HPDE6-E6E7 (cell line): ENCODE results near the gene ACTN4.

Experiments used
- DNase-seq: peaks from one replicate; pipeline ENCODE4 v3.0.0; 2011; ENCODE audit warnings: missing footprints; ENCODE audit errors: extremely low spot score

The ACTN4 gene

DNA sequence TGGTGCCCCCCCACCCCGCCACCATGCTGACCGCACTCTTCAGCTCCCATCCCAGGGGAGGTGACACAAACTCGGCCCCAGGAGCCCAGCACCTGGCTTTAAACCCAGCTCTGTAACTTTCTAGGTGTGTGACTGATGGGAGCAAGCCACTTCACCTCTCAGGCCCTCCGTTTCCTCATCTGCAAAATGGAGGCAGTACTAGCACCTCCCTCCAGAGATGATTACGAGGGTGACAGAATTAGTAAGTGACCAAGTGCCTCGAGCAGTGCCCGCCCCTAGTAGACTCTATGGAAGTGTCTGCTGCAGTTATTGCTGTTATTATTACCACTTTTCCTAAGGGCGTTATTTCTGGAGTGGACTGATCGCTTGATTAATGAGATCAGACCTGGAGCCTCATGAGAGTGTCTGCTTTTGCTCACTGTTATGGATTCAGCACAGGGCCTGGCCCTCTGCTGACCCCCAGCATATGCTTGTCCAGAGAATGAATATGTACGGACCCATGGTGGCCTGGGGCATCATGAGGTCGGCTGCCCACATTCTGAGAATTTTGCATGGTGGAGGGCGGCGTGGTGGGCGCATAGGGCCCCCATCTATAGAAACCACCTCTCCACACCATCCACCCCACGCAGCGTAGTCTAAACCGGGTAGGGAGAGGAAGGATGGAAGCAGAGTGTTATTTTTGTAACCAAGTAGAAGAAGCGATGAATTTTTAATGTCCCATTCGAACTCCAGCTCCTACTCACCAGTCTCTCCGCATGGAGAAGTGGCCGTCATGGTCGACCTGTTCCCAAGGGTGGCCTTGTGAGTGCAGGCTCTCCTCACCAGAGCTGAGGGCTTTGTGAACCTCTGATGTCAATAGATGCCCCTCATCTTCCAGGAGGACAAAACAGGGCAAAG is 48.6 kb downstream of the ACTN4 start:
- DNase-seq, result no peak

DNA sequence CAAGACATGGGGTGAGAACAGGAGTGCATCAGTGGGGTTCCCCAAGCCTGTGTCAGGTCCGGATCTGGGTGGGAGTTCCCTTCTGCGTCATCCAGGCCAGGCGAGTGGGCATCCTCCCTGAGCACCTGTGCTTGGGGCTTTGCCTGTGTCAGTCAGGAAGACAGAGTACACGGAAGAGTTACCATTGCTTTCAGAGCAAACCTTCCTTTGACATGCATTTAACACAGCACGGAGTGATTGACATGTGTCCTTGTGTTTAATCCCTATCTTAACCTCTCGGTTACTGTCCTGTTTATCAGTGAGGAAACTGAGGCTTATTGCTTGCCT is 49.2 kb downstream of the ACTN4 start:
- no peak for DNase-seq

DNA sequence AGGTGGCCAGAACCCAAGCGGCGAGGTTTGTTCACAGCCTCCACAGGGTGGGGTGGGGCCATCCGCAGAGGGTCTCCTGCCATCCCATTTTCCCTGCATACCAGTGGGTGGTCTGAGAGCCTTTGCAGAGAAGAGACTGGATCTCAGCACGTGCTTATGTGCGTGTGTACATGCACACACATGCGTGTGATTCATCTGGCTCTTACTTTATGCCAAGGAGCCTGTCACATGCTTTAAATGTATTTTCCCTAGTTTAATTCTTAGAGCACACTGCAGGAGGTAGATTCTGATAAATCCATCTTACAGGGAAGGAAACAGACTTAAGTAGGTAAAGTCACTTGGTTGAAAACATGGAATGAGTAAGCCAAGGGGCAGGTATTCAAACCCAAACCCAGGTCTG is 49.7 kb downstream of the ACTN4 start:
- no peak for DNase-seq

DNA sequence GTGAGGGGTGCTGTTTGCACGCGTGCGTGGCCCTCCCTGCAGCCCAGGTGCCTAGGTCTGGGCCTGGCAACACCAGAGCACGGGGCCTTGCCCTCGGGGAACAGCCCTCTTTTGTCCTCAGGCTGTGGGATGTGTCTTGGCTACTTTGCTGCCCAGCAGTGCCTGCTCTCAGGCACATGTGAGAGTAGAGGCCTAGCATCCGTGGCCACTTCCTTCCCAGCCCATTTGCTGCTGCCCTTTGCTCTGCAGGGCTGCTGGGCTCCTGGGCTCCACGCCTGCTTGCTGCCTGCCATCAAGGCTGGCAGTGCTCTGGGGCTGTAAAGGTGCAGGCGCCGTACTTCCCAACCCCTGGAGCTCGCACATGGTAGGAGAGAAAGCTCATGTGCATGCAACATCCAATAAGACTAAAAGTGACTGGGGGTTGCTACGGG is 50.2 kb downstream of the ACTN4 start:
- no peak for DNase-seq

DNA sequence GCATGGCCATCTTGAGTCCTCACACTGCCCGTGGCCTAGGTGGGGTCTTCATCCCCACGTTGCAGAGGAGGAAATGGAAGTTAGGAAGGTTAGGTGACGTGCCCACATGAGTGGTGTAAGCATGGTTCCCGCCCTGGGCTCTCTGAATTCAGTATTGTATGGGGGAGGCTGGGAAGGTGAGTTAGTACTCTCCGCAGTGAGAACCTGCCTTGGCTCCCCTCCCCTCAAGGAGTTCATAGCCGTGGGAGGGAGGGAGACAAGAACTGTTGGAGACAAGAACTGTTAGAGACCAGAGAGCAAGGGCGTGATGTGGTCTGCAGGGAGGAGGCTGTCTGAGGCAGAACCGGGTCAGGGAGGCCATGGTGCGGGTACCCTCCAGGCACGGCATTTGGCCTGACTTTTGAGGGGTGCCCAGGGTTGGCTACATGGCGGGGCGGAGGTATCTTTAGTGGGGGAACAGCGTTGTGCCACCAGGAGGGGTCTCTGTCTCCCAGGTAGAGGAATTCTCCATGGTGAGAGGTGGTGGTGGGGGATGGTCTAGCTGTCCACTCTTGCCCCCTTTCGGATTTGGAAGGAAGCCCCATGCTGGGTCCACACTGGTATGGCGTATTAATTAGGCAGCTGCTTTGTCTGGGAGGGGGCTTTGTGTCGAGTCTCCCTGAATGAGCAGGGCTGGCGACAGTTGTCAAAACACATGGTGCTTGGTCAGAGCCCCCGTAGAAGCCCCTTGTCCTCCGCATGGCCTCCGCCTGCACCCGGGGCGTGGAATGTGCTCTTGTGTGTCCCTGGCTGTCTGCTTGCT is 51.0 kb downstream of the ACTN4 start:
- DNase-seq, result no peak

DNA sequence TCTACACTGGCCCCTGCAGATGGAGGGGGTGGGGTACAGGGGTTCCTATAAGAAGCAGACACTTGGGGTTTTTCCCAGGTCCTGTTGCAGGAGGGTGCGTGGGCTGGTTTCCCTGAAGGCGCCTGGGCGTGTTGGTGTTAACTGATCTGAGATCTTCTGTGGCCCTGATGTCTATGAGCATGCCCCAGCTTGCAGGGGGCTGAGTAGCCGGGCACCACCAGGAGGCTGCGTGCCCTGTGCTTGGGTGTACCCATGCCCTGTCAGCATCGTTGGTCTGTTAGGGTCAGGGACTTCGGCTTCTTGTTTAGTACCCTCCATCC is 51.5 kb downstream of the ACTN4 start:
- peak; percentile 76 for DNase-seq

DNA sequence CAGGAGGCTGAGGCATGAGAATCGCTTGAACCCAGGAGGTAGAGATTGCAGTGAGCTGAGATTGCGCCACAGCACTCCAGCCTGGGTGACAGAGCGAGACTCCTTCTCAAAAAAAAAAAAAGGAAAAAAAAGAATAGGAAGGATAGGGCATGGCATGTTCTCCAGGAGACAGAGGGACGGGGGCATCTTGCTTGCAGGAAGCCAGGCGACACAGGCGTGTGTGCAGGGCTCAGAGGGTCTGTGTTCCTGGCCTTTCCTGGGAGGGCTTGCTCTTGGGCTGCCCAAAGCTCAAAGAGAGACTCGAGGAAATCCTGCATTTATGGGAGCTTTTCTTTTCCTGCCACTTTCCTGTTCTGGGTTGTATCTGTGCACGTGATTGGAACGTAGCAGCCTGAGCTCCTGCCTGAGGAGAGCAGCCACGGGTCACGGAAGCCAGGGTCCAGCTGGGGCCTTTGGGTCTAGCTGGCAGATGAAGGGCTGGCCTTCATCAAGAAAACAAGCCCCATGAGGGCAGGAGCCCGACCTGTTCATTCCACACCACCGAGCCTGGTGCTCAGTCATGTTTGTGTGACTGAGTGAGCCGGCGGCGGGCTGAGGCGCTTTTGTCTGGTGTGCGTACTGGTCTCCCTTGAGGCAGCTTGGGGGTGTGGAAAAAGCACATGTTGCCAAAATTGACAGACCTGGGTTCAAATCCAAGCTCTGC is 52.3 kb downstream of the ACTN4 start:
- DNase-seq, result no peak

DNA sequence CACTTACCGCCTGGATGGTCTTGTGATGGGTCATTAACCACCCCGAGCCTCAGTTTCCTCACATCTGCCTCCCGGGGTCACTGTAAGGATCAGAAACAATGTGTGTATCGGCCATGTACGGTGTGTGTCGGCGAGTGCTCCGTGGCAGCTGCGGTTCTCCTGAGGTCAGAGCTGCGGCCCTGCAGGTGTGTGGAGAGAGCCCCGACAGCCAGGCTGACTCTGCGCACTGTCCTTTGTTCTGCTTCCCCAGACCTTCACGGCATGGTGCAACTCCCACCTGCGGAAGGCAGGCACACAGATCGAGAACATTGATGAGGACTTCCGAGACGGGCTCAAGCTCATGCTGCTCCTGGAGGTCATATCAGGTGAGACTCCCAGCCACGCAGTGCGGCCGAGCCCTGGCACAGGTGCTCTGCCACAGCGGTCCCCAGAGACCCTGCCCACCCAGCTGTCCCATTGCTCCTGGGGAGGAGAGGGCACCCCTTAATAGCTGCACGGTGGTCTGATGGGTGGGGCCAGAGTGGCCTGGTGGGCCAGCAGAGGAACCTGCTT is 53.0 kb downstream of the ACTN4 start:
- no peak for DNase-seq

DNA sequence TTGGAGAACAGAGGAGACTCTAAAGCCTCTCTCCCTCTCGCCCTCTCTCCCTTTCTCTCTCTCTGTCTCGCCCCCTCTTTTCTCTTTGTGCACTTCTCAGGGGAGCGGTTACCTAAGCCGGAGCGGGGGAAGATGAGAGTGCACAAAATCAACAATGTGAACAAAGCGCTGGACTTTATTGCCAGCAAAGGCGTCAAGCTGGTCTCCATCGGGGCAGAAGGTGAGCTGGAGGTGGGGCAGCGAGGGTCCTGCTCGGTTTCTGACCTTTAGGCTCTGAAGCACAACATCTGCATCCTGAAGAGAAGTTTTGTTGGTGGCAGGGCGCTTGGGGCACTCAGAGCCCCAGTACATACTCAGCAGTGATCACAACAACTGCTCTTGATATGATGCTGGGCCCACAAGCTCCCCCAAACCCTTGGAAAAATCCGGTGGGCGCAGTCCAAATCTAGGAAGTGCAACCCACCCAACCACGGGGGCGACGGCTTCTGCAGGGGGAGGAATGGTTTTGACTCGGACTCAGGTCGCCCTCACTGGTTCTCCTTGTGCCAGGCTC is 53.5 kb downstream of the ACTN4 start:
- DNase-seq, result no peak

DNA sequence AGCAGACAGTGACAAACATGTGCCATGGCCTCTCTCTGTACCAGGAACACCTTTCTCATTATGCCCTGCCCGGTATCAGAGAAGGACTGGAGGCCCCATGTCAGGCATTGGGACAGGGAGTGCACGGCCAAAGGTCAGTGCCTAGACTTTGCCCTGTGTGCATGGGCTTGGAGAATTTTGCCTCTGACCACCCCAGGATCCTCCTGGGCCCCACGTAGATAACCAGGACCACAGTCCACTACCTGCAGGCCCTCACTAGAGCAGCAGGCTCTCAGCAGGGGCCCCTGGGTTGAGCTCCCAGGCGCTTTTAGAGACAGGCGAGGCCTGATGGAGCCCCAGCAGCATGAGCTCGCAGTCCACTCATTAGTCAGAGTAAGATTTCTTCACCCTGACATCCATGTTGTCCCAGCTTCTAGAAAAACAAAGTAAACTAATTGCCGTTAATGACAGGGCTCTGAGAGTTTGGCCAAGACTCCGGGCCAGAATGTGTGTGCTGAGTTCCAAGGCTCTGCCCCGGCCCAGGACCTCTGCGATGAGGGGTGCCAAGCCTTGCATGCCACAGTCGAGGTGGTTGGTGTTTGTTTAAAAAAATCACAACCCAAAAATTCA is 54.1 kb downstream of the ACTN4 start:
- DNase-seq, result no peak

DNA sequence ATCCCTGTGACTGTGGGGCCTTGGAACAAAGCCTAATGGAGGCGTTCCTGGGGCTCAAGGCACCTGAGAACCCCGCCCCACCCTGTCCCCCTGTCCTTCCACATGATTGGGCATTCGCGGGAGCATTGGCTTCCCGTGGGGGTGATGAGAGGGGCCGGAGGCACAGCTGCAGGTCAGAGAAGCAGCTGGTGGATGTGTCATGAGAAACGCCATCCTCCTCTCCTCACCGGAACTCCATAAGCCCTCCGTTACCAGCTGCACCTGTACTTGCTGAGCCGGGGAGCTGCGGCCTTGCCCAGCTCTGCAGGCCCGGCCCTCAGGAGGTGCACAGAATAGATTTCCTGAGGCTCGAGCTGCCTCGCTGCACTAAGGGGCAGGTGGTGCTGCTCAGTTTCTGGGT is 54.8 kb downstream of the ACTN4 start:
- DNase-seq, result no peak

DNA sequence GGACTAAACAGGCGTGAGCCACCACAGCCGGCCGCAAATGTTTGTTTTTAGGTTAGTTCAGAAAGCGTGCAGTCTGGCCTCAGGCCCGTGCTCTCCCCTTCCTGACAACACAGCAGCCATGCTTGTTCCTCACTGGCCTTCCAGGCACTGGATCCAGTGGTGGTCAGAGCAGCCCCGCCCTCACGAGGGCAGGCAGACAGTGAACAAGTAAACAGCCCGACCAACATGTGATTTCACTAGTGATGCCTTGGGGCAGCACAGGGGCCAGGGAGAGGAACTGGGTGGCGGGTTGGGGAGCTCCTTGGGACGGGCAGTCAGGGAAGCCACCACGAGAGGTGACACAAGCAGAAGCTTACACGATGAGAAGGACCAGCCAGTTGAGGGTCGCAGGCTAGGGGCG is 56.1 kb downstream of the ACTN4 start:
- no peak for DNase-seq

DNA sequence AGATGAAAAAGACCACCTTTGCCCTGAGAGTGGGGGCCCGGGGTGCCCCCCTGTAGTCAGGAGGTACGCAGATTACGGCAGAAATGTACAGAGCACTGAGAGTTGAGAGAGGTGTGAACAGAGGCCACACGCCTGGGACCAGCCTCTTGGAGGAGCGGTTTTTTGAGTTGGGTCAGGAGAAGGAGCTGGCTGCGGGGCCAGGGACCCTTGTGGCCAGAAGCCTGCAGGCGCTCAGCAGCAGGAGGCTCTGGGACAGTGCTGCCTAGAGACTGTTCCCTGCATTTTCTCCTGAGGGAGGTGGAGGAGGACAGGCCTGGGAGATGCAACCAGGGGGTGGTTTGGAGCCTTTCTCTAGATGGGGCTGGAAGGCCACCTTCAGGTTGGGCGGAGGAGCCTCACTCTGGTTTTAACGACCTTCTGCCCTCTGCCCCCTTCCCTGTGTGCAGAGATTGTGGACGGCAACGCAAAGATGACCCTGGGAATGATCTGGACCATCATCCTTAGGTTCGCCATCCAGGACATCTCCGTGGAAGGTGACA is 57.1 kb downstream of the ACTN4 start:
- DNase-seq, result no peak

DNA sequence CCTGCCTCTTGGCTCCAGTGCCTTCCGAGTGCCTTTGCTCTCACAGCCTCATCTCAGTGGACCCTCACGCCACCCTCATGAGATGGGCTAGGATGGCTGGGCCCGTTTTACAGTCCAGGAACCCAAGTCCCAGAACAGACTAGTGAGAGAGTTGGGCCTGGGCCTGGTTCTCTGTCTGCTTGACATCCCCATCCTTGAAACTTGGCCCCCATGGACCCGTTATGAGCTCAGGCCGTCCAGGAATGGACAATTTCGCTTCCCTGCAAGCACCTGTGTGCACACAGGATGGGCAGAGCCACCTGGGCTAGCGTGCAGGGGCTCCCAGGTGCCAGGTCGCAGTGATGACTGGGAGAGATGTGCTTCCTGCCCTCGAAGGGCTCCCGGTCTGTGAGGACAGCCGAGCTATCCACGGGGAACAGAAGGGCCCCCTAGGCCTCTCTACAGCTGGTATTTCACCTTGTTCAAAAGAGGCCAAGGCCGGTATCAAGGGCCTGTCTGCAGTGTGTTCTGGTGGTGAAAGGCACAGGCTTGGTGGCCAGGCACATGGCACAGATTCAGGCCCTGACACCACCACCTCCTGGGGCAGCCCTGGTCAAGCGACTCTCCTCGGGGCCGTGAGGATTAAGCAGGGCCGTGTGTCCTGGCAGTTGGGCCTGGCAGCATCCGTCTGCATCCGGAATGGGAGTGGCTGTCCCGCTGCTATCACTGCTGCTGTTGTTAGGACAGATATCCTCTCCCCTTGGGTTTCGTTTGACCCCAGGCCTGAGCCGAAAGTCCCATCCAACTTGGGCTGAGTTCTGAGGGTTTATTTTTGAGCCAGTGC is 58.0 kb downstream of the ACTN4 start:
- no peak for DNase-seq

DNA sequence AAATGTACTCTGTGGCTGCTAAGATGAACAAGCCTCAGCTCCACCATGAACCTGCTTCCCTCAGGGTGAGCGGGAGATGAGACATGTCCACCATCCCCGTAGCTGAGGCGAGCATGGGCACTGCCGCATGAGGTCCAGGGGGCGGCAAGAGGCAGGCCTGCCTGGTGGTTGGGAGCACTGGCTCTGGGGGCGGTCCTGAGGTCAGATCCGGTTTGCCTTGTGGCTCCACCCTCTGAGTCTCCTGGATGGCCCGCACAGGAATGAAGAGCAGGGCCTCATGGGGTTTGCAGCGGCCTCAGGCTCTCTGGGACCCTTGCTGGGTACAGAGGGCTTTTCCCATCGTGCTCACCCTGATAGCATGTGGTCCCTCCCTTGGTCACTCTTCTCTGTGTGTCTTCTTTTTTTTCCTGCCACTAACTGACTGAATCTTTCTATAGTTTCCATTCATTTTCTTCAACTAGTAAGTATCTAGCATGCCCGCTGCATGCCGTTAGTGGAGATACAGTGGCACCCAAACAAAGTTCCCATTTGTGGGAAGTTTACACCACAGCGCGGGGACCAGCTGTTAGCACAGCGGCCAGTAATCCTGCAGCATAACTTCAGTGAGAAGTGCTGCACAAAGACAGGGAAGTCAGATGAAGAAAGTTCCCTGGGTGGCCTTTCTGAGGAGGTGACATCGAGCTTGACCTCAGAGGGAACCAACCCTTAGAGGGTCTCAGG is 59.5 kb downstream of the ACTN4 start:
- no peak for DNase-seq

DNA sequence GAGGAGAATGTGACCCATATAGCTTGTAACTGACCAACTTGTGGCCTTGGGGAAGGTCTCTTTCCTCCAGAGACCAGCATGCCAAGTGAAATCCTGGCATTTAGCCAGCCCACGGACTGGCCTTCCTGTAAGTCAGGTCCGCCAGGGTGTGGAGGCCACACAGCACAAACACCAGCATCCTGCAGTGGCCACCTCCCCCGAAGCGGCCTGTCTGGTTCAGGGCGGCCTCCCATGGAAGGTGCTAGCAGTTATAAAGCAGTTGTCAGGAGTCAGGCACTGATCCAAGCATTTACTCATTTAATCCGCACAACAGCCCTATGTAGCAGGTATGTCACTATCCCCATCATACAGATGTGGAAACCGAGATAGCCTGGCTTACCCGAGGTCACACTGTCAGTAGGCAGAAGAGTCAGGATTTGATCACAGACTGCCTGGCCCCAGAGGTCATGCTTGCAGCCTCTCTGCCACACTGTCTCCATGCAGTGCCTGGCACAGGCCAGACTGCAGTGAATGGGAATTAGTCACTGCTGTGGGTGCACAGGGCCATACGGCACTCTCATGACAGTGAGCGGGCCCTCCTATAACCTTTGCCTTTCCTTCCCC is 60.2 kb downstream of the ACTN4 start:
- DNase-seq, result no peak

DNA sequence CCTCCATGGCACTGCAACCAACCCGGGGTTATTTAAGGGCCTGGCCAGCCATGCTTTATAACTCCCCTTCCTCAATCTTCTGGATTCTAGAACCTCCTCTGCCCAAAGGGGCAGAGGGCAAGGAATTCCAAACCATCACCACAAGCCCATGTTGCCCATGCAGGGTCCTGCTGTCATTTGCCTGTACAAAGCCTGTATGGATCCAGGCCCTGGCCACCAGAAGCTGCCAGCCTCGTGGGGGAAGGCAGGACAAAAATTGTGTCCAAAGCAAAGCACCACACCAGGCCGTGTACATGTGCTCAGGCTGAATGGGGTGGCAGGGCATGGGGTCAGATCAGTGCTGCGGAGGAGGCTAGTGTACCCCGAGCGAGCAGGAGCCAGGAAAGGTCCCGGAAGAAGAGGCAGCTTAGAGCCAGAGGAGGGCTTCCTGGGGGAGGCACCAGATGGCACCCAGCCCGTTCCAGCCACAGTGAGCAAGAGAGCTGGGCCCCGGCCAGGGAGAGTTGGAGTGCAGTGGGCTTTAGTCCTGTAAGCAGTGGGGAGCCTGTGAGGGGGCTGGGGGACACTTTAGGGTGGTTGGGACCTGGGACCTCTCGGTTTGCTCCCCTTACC is 61.1 kb downstream of the ACTN4 start:
- DNase-seq, result no peak

DNA sequence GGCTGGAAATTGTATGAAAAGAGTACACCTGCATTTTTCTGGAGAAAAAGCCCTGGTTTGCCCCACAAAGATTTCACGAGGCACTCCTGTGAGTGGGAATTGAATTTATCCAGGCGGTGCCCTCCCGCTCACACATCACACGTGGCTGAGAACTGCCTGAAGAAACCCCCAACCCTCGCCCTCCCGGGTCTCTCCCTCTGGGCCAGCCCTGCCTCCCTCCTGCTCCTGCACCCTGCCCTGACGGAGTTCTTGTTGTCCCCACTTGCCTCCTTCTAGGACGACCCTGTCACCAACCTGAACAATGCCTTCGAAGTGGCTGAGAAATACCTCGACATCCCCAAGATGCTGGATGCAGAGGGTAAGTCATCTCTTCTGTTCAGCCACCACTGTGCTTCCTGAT is 61.7 kb downstream of the ACTN4 start:
- no peak for DNase-seq
